DOHH2 (cell line): Measurements from ENCODE around the gene LAPTM4A.

Source experiments
- H3F3A ChIP-seq: fragments of 200-600 bp; sonication (generic), shearing (Covaris generic); 2 replicates; pipeline ENCODE4 v1.6.0; 2016; ENCODE audit warnings: antibody characterized with exemption, mild to moderate bottlenecking; ENCODE audit not compliant: control insufficient read depth, insufficient read depth
- H3K27ac ChIP-seq: fragments of 200-600 bp; sonication (generic); 2 replicates; pipeline ENCODE4 v1.5.1; 2014; ENCODE audit warnings: low read depth, mild to moderate bottlenecking, low read length, moderate library complexity
- H3K27me3 ChIP-seq: fragments of 200-600 bp; sonication (generic); 2 replicates; pipeline ENCODE4 v1.6.1; 2014; ENCODE audit warnings: mild to moderate bottlenecking, low read length, mixed read lengths; ENCODE audit not compliant: control insufficient read depth
- H3K36me3 ChIP-seq: fragments of 200-600 bp; sonication (generic); 2 replicates; pipeline ENCODE4 v1.6.1; 2014; ENCODE audit warnings: mild to moderate bottlenecking, low read length, moderate library complexity, mixed read lengths; ENCODE audit not compliant: control insufficient read depth
- H3K4me1 ChIP-seq: fragments of 200-600 bp; sonication (generic); 2 replicates; pipeline ENCODE4 v1.6.1; 2014; ENCODE audit warnings: mild to moderate bottlenecking, low read length, mixed read lengths; ENCODE audit not compliant: control insufficient read depth
- H3K4me2 ChIP-seq: fragments of 200-600 bp; sonication (generic); 2 replicates; pipeline ENCODE4 v1.6.0; 2014; ENCODE audit warnings: mild to moderate bottlenecking, low read length, moderate library complexity
- H3K4me3 ChIP-seq: fragments of 200-600 bp; sonication (generic); 2 replicates; pipeline ENCODE4 v1.5.1; 2014; ENCODE audit warnings: mild to moderate bottlenecking, low read length, mixed read lengths
- H3K79me2 ChIP-seq: fragments of 200-600 bp; sonication (generic); 2 replicates; pipeline ENCODE4 v1.6.1; 2014; ENCODE audit warnings: mild to moderate bottlenecking, low read length, mixed read lengths; ENCODE audit not compliant: control insufficient read depth
- H3K9me2 ChIP-seq: fragments of 200-600 bp; sonication (generic); replicated peaks from 2 replicates; pipeline ENCODE4 v1.6.1; 2014; ENCODE audit warnings: mild to moderate bottlenecking, low read length, mixed read lengths; ENCODE audit not compliant: control insufficient read depth
- H3K9me3 ChIP-seq: fragments of 200-600 bp; sonication (generic); 2 replicates; pipeline ENCODE4 v1.6.1; 2014; ENCODE audit warnings: antibody characterized with exemption, low read length, mixed read lengths; ENCODE audit not compliant: control insufficient read depth, insufficient read depth
- H4K20me1 ChIP-seq: fragments of 200-600 bp; sonication (generic); 2 replicates; pipeline ENCODE4 v1.6.0; 2014; ENCODE audit warnings: low read depth, mild to moderate bottlenecking, antibody characterized with exemption, low read length, moderate library complexity; ENCODE audit not compliant: control insufficient read depth, insufficient read depth
- EZH2phosphoT487 ChIP-seq: fragments of 200-600 bp; sonication (generic); IDR thresholded peaks from 2 replicates; pipeline ENCODE4 v1.6.1; 2017; ENCODE audit warnings: borderline replicate concordance, mild to moderate bottlenecking, antibody characterized with exemption, low read length, moderate library complexity, mixed read lengths
- TF ChIP-seq, protein P1 (sequence below): fragments of 200-600 bp; sonication (generic); IDR thresholded peaks from one replicate; pipeline ENCODE4 v1.5.1; 2014; ENCODE audit warnings: antibody characterized with exemption, mild to moderate bottlenecking, low read depth, low read length; ENCODE audit not compliant: poor library complexity, severe bottlenecking

Gene LAPTM4A

DNA sequence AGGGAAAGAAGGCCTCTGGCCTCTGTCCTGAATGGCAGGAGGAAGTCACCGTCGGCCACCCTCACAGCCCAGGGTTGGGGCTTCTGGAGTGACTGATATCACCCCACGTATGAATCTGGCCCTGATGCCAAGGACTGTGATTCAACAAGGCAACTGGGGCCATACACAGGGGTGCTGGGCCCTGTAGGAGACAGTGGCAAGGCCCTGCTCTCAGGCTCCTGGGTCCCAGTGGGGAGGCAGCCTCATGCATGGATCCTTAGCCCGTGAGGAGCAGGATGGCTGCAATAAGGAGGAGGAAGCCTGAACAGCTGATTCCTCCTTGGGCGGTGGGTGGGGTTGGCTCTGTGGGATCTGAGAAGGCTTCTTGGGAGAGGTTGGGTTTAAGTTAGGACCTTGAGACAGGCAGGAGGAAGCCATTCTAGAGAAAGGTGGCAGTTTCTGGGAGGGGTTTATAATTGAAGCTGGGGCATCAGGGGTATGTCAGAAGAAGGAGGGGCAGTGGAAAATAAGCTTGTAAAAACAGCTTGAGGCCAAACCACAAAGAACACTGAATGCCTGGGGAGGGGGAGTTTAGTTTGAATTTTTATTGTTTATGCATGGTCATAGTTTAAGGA lies 42.8 kb upstream of the LAPTM4A start:
- Histone ChIP-seq H3K27ac (no peak overlapping the region), H3K27me3 (peaks cover 11% of the 10 kb centered on the region; the same call in 1 of the 2 replicates), H3K9me2 (no peaks in the 10 kb centered on the region), H3F3A (no peaks in the 10 kb centered on the region), H3K79me2 (no peaks in the 10 kb centered on the region), H3K9me3 (no peaks in the 10 kb centered on the region), H3K4me2 (no peak overlapping the region), H3K36me3 (no peaks in the 10 kb centered on the region), H4K20me1 (no peaks in the 10 kb centered on the region), H3K4me3 (no peak overlapping the region), H3K4me1 (no peaks in the 10 kb centered on the region)
- TF ChIP-seq EZH2phosphoT487: no peak
- TF ChIP-seq, protein P1, sequence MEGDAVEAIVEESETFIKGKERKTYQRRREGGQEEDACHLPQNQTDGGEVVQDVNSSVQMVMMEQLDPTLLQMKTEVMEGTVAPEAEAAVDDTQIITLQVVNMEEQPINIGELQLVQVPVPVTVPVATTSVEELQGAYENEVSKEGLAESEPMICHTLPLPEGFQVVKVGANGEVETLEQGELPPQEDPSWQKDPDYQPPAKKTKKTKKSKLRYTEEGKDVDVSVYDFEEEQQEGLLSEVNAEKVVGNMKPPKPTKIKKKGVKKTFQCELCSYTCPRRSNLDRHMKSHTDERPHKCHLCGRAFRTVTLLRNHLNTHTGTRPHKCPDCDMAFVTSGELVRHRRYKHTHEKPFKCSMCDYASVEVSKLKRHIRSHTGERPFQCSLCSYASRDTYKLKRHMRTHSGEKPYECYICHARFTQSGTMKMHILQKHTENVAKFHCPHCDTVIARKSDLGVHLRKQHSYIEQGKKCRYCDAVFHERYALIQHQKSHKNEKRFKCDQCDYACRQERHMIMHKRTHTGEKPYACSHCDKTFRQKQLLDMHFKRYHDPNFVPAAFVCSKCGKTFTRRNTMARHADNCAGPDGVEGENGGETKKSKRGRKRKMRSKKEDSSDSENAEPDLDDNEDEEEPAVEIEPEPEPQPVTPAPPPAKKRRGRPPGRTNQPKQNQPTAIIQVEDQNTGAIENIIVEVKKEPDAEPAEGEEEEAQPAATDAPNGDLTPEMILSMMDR: no peak

GRCh38 chr2:20093263-20094141 lies 42.1 kb upstream of the LAPTM4A start:
- no peak for TF ChIP-seq EZH2phosphoT487
- TF ChIP-seq, protein P1: no peak
- no peaks in the 10 kb centered on the region for H4K20me1 ChIP-seq
- H3K36me3 ChIP-seq: no peaks in the 10 kb centered on the region
- H3K9me2 ChIP-seq: no peaks in the 10 kb centered on the region
- H3K79me2 ChIP-seq: no peaks in the 10 kb centered on the region
- no peaks in the 10 kb centered on the region for H3F3A ChIP-seq
- H3K4me2 ChIP-seq: no peak overlapping the region
- no peaks in the 10 kb centered on the region for H3K4me1 ChIP-seq
- H3K27me3 ChIP-seq: peaks cover 11% of the 10 kb centered on the region; the same call in 1 of the 2 replicates
- H3K9me3 ChIP-seq: no peaks in the 10 kb centered on the region
- no peak overlapping the region for H3K27ac ChIP-seq
- H3K4me3 ChIP-seq: no peak overlapping the region

DNA sequence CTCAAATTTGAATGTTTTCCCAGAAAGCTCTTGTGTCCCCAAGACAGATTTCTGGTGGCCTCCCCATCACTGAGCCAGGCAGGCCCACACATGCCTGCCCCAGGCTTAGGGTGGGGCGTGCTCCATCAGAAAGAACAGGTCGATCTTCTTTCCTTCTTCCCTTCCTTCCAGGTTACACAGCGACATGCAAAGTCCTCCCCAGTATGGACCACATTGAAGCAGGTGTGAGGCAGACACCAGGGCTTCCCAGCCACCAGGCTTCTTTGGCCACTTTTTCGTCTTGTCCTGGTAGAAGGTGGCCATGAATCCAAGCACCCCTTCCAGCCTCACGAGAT lies 41.4 kb upstream of the LAPTM4A start:
- H4K20me1 ChIP-seq: no peaks in the 10 kb centered on the region
- H3K4me3 ChIP-seq: no peak overlapping the region
- TF ChIP-seq, protein P1: no peak
- no peak for TF ChIP-seq EZH2phosphoT487
- no peaks in the 10 kb centered on the region for H3F3A ChIP-seq
- no peaks in the 10 kb centered on the region for H3K36me3 ChIP-seq
- peaks cover 11% of the 10 kb centered on the region; the same call in 1 of the 2 replicates for H3K27me3 ChIP-seq
- H3K27ac ChIP-seq: no peak overlapping the region
- no peaks in the 10 kb centered on the region for H3K4me1 ChIP-seq
- no peaks in the 10 kb centered on the region for H3K79me2 ChIP-seq
- no peaks in the 10 kb centered on the region for H3K9me3 ChIP-seq
- H3K4me2 ChIP-seq: no peak overlapping the region
- no peaks in the 10 kb centered on the region for H3K9me2 ChIP-seq
